Osteocyte (in vitro differentiated cells): ENCODE results near the gene SUPT3H. TPM values are rescaled to one million over a fixed set of nuclear protein-coding genes. Genes with fewer than 3 reads are reported as not detected.

Source experiments
- DNase-seq: peaks from one replicate; pipeline ENCODE4 v3.0.0; 2021; ENCODE audit warnings: mixed read lengths; ENCODE audit not compliant: unreplicated experiment; ENCODE audit errors: extremely low spot score
- H3K27ac Mint-ChIP-seq: one replicate; pipeline ENCODE4 v1.8.0; 2021; ENCODE audit warnings: mild to moderate bottlenecking, mixed read lengths; ENCODE audit not compliant: unreplicated experiment
- H3K27me3 Mint-ChIP-seq: one replicate; pipeline ENCODE4 v1.8.0; 2021; ENCODE audit warnings: mixed read lengths; ENCODE audit not compliant: unreplicated experiment
- H3K36me3 Mint-ChIP-seq: one replicate; pipeline ENCODE4 v1.8.0; 2021; ENCODE audit warnings: mixed read lengths; ENCODE audit not compliant: unreplicated experiment
- H3K4me1 Mint-ChIP-seq: one replicate; pipeline ENCODE4 v1.8.0; 2021; ENCODE audit warnings: mixed read lengths; ENCODE audit not compliant: unreplicated experiment
- H3K4me3 Mint-ChIP-seq: one replicate; pipeline ENCODE4 v1.8.0; 2021; ENCODE audit warnings: mild to moderate bottlenecking, moderate library complexity, mixed read lengths; ENCODE audit not compliant: unreplicated experiment
- H3K9me3 Mint-ChIP-seq: one replicate; pipeline ENCODE4 v1.8.0; 2021; ENCODE audit warnings: mixed read lengths; ENCODE audit not compliant: unreplicated experiment
- total RNA-seq: library from RNA; stranded (reverse); gene quantifications from 2 replicates; pipeline ENCODE4 v1.2.1, GENCODE V29; 2021
- TF ChIP-seq, protein P1 (sequence below): fragments of 200-600 bp; sonication (generic); IDR thresholded peaks from 2 replicates; pipeline ENCODE4 v1.5.0; 2021; ENCODE audit warnings: antibody characterized with exemption, mild to moderate bottlenecking, moderate library complexity

SUPT3H gene
- total RNA-seq, 1 donor from 2014 or later, result 13.2 TPM

DNA sequence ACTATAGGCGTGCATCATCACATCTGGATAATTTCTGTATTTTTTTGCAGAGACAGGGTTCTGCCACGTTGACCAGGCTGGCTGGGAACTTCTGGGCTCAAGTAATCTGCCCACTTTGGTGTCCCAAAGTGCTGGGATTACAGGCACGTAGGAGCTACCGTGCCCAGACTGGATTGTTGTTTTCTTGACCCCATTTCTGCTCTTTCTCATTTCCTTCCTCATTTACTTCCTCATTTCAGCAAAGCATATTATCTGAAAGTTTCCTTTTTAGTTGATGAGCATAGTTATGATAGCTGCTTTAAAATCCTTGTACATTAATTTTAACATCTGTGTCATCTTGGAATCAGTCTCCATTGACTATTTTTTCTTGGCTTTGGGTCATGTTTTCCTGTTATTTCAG lies 350.6 kb downstream of the SUPT3H start:
- Mint-ChIP-seq H3K4me1 (peaks cover 7% of the 10 kb centered on the region), H3K27ac (no peak overlapping the region), H3K4me3 (no peak overlapping the region), H3K9me3 (peaks cover 33% of the 10 kb centered on the region), H3K36me3 (peaks cover 15% of the 10 kb centered on the region), H3K27me3 (no peaks in the 10 kb centered on the region)
- no peak for DNase-seq
- TF ChIP-seq, protein P1, sequence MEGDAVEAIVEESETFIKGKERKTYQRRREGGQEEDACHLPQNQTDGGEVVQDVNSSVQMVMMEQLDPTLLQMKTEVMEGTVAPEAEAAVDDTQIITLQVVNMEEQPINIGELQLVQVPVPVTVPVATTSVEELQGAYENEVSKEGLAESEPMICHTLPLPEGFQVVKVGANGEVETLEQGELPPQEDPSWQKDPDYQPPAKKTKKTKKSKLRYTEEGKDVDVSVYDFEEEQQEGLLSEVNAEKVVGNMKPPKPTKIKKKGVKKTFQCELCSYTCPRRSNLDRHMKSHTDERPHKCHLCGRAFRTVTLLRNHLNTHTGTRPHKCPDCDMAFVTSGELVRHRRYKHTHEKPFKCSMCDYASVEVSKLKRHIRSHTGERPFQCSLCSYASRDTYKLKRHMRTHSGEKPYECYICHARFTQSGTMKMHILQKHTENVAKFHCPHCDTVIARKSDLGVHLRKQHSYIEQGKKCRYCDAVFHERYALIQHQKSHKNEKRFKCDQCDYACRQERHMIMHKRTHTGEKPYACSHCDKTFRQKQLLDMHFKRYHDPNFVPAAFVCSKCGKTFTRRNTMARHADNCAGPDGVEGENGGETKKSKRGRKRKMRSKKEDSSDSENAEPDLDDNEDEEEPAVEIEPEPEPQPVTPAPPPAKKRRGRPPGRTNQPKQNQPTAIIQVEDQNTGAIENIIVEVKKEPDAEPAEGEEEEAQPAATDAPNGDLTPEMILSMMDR, result no peak

DNA sequence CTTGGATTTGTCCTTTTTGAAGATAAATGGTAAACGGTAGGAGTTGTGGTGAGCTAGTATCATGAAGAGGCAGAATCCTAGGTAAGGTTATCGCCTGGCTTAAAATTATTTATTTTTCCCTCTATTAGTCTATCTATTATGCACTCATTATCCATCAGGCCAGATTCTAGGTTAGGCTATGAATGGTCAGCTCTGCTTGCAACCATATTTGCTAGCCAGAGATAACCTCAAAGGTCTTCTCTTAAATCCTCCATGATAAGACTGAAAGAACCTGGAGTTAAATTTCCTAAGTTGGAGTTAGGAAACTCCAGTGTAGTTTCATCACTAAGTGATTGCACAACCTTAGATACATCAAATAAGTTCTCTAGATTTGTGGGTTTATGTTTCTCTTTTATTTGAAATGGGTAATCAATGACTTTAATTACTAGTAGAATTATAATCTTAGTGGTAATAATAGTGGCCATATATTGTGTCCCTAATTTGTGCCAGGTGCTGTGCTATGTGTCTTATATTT lies 351.7 kb downstream of the SUPT3H start:
- no peak for DNase-seq
- peaks cover 17% of the 10 kb centered on the region for H3K4me1 Mint-ChIP-seq
- peaks cover 33% of the 10 kb centered on the region for H3K9me3 Mint-ChIP-seq
- H3K27me3 Mint-ChIP-seq, result no peaks in the 10 kb centered on the region
- H3K27ac Mint-ChIP-seq, result no peak overlapping the region
- H3K36me3 Mint-ChIP-seq, result peaks cover 15% of the 10 kb centered on the region
- TF ChIP-seq, protein P1, result no peak
- no peak overlapping the region for H3K4me3 Mint-ChIP-seq

DNA sequence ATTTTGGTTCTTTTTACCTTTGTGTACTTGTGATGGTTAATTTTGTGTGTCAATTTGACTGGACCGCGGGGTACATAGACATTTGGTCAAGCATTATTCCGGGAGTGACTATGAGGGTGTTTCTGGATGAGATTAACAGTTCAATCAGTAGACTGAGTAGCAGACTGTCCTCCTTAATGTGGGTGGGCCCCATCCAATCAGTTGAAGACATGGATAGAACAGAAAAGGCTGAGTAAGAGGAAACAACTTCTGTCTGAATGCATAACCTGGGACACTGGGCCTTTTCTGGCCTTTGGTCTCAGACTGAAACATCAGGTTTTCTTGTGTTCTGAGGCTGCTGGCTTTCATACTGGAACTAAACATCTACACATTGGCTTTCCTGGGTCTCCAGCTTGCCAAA lies 353.1 kb downstream of the SUPT3H start:
- Mint-ChIP-seq H3K27me3 (no peaks in the 10 kb centered on the region), H3K27ac (no peak overlapping the region), H3K4me1 (peaks cover 25% of the 10 kb centered on the region), H3K9me3 (peaks cover 33% of the 10 kb centered on the region), H3K4me3 (no peak overlapping the region), H3K36me3 (peaks cover 15% of the 10 kb centered on the region)
- DNase-seq, result no peak
- TF ChIP-seq, protein P1, result no peak

DNA sequence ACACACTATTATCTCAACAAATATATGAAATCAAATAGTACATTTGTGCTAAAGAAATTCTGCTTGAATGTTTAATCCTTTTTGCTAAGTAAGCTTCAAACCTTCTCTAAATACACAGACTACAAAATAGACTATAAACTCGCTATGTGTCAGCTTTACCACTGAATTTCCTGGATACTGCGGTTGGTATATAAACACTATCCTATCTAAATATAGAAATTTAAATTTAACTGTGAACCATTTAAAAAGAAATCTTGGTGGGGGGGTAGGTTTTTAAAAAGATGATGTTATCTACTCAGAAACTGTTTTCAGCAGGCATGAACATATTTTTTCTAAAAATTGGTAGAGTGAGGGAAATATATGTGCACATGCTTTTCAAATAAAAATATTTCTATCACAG lies 356.1 kb downstream of the SUPT3H start:
- TF ChIP-seq, protein P1, result no peak
- peaks cover 15% of the 10 kb centered on the region for H3K9me3 Mint-ChIP-seq
- H3K4me1 Mint-ChIP-seq, result peaks cover 25% of the 10 kb centered on the region
- DNase-seq, result no peak
- H3K4me3 Mint-ChIP-seq, result peak overlapping the region; percentile 12
- peaks cover under 1% of the 10 kb centered on the region for H3K36me3 Mint-ChIP-seq
- H3K27me3 Mint-ChIP-seq, result no peaks in the 10 kb centered on the region
- H3K27ac Mint-ChIP-seq, result peak overlapping the region; percentile 65

DNA sequence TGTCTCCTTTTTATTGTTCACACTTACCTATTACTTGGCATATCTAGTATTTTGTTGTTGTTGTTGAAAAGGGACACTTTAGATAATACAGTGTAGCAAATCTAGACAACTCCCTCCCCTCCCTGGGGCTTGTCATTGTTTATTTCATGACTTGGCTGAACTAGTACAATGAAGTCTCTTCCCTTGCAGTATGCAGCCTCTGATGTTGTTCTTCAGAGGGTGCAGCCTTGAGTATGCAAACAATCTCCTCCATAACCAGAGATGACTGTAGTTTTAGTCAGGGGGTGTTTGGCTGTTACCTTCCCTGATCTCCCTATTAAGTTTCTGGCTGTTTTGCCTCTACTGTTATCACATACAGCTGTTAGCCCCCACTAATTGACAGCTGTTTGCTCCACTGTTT lies 365.0 kb downstream of the SUPT3H start:
- H3K36me3 Mint-ChIP-seq, result peaks cover 23% of the 10 kb centered on the region
- no peaks in the 10 kb centered on the region for H3K27me3 Mint-ChIP-seq
- no peaks in the 10 kb centered on the region for H3K4me1 Mint-ChIP-seq
- TF ChIP-seq, protein P1, result no peak
- peaks cover 5% of the 10 kb centered on the region for H3K9me3 Mint-ChIP-seq
- no peak overlapping the region for H3K27ac Mint-ChIP-seq
- no peak overlapping the region for H3K4me3 Mint-ChIP-seq
- DNase-seq, result no peak
